Measurements from ENCODE around the gene HARS1. TPM values are rescaled to one million over a fixed set of nuclear protein-coding genes. Genes with fewer than 3 reads are reported as not detected.
A peak's percentile ranks its signal among the peaks of the same experiment; 100 is the strongest.
"Not testable (repeated sequence)": the region's sequence is repeated elsewhere in the genome, so short reads cannot be mapped to it uniquely, and the experiment has no call there.

The HARS1 gene
- total and polyA plus RNA-seq, 5 donors from 2014 or later, result 56.5 to 74.4 (median 59.6) TPM

- Mint-ChIP-seq H3K36me3 (no peaks in the 10 kb centered on the region), H3K27me3 (peaks cover 29% of the 10 kb centered on the region), H3K27ac (peak overlapping the region; percentile 60 to 83 (median 64)), H3K4me1 (peaks cover 6 to 27% (median 16%) of the 10 kb centered on the region in 4 donors), H3K4me3 (peak overlapping the region; percentile 82 to 93 (median 90)), H3K9me3 (peaks cover 0 to 8% (median 0%) of the 10 kb centered on the region in 7 donors)
- Histone ChIP-seq H3K36me3 (ENCODE audit: control insufficient read depth, insufficient read depth, low read length) (no peaks in the 10 kb centered on the region), H3K4me3 (ENCODE audit: low read depth, low read length) (peak overlapping the region; percentile 74), H3K27me3 (ENCODE audit: control insufficient read depth, insufficient read depth, low read length) (peaks cover 10% of the 10 kb centered on the region), H3K27ac (ENCODE audit: insufficient read depth, low read length, poor library complexity, severe bottlenecking) (no peak overlapping the region), H3K4me1 (ENCODE audit: control insufficient read depth, insufficient read depth, low read length, poor library complexity, severe bottlenecking) (peaks cover 20% of the 10 kb centered on the region), H3K9me3 (ENCODE audit: control insufficient read depth in 2 of 2, low read length in 2 of 2) (no peaks in the 10 kb centered on the region)
- DNase-seq, result peak in 2 of 3 donors; percentile 38 to 49
- peak; percentile 61 to 64 for ATAC-seq (ENCODE audit: low read depth in 2 of 2)
These were observed 59.3 kb downstream of the HARS1 start for GRCh38 chr5:140631831-140632365.

- Histone ChIP-seq H3K27ac (ENCODE audit: insufficient read depth, low read length, poor library complexity, severe bottlenecking) (no peak overlapping the region), H3K9me3 (ENCODE audit: control insufficient read depth in 2 of 2, low read length in 2 of 2) (no peaks in the 10 kb centered on the region), H3K4me1 (ENCODE audit: control insufficient read depth, insufficient read depth, low read length, poor library complexity, severe bottlenecking) (peaks cover 20% of the 10 kb centered on the region), H3K27me3 (ENCODE audit: control insufficient read depth, insufficient read depth, low read length) (peaks cover 10% of the 10 kb centered on the region), H3K4me3 (ENCODE audit: low read depth, low read length) (no peak overlapping the region), H3K36me3 (ENCODE audit: control insufficient read depth, insufficient read depth, low read length) (no peaks in the 10 kb centered on the region)
- Mint-ChIP-seq H3K4me3 (peak overlapping the region; percentile 10 to 85 (median 63)), H3K27ac (peak overlapping the region in 1 of 3 donors; percentile 46), H3K36me3 (no peaks in the 10 kb centered on the region), H3K4me1 (peaks cover 4 to 27% (median 15%) of the 10 kb centered on the region in 4 donors), H3K27me3 (peaks cover 29% of the 10 kb centered on the region), H3K9me3 (peaks cover 0 to 8% (median 0%) of the 10 kb centered on the region in 7 donors)
- ATAC-seq (ENCODE audit: low read depth in 2 of 2) (no peak), DNase-seq (no peak)
These were observed 60.1 kb downstream of the HARS1 start for GRCh38 chr5:140631036-140631417.

GRCh38 chr5:140630292-140631035 is 60.7 kb downstream of the HARS1 start:
- H3K27ac Mint-ChIP-seq, result no peak overlapping the region

GRCh38 chr5:140628711-140629110 is 62.5 kb downstream of the HARS1 start:
- Histone ChIP-seq H3K27me3 (ENCODE audit: control insufficient read depth, insufficient read depth, low read length) (peaks cover 8% of the 10 kb centered on the region), H3K9me3 (ENCODE audit: control insufficient read depth in 2 of 2, low read length in 2 of 2) (no peaks in the 10 kb centered on the region), H3K4me1 (ENCODE audit: control insufficient read depth, insufficient read depth, low read length, poor library complexity, severe bottlenecking) (peaks cover 20% of the 10 kb centered on the region), H3K4me3 (ENCODE audit: low read depth, low read length) (no peak overlapping the region), H3K36me3 (ENCODE audit: control insufficient read depth, insufficient read depth, low read length) (no peaks in the 10 kb centered on the region), H3K27ac (ENCODE audit: insufficient read depth, low read length, poor library complexity, severe bottlenecking) (no peak overlapping the region)
- H3K9me3 Mint-ChIP-seq, result peaks cover 0 to 8% (median 0%) of the 10 kb centered on the region in 7 donors
- H3K4me1 Mint-ChIP-seq, result peaks cover 3 to 24% (median 11%) of the 10 kb centered on the region in 4 donors
- ATAC-seq (ENCODE audit: low read depth in 2 of 2), result no peak
- no peak overlapping the region for H3K4me3 Mint-ChIP-seq
- H3K27ac Mint-ChIP-seq, result no peak overlapping the region
- no peaks in the 10 kb centered on the region for H3K36me3 Mint-ChIP-seq
- DNase-seq, result no peak
- peaks cover 32% of the 10 kb centered on the region for H3K27me3 Mint-ChIP-seq

More at GRCh38 chr5:140630292-140631035, 60.7 kb downstream of the HARS1 start:
- H3K4me3 Mint-ChIP-seq, result peak overlapping the region in 2 of 4 donors; percentile 82 to 85
- peaks cover 30% of the 10 kb centered on the region for H3K27me3 Mint-ChIP-seq
- Histone ChIP-seq H3K9me3 (ENCODE audit: control insufficient read depth in 2 of 2, low read length in 2 of 2) (no peaks in the 10 kb centered on the region), H3K36me3 (ENCODE audit: control insufficient read depth, insufficient read depth, low read length) (no peaks in the 10 kb centered on the region), H3K27me3 (ENCODE audit: control insufficient read depth, insufficient read depth, low read length) (peaks cover 10% of the 10 kb centered on the region), H3K27ac (ENCODE audit: insufficient read depth, low read length, poor library complexity, severe bottlenecking) (no peak overlapping the region), H3K4me3 (ENCODE audit: low read depth, low read length) (no peak overlapping the region), H3K4me1 (ENCODE audit: control insufficient read depth, insufficient read depth, low read length, poor library complexity, severe bottlenecking) (peaks cover 20% of the 10 kb centered on the region)
- peaks cover 0 to 8% (median 0%) of the 10 kb centered on the region in 7 donors for H3K9me3 Mint-ChIP-seq
- DNase-seq (no peak), ATAC-seq (ENCODE audit: low read depth in 2 of 2) (no peak)
- no peaks in the 10 kb centered on the region for H3K36me3 Mint-ChIP-seq
- peaks cover 4 to 27% (median 13%) of the 10 kb centered on the region in 4 donors for H3K4me1 Mint-ChIP-seq

GRCh38 chr5:140627972-140628371 is 63.2 kb downstream of the HARS1 start:
- no peak overlapping the region for H3K27ac Mint-ChIP-seq
- no peak for ATAC-seq (ENCODE audit: low read depth in 2 of 2)
- peaks cover 0 to 8% (median 0%) of the 10 kb centered on the region in 7 donors for H3K9me3 Mint-ChIP-seq
- no peak for DNase-seq
- Histone ChIP-seq H3K27ac (ENCODE audit: insufficient read depth, low read length, poor library complexity, severe bottlenecking) (no peak overlapping the region), H3K4me1 (ENCODE audit: control insufficient read depth, insufficient read depth, low read length, poor library complexity, severe bottlenecking) (peaks cover 15% of the 10 kb centered on the region), H3K27me3 (ENCODE audit: control insufficient read depth, insufficient read depth, low read length) (peaks cover 7% of the 10 kb centered on the region), H3K36me3 (ENCODE audit: control insufficient read depth, insufficient read depth, low read length) (no peaks in the 10 kb centered on the region), H3K4me3 (ENCODE audit: low read depth, low read length) (no peak overlapping the region), H3K9me3 (ENCODE audit: control insufficient read depth in 2 of 2, low read length in 2 of 2) (no peaks in the 10 kb centered on the region)
- no peak overlapping the region for H3K4me3 Mint-ChIP-seq
- H3K27me3 Mint-ChIP-seq, result peaks cover 28% of the 10 kb centered on the region
- peaks cover 0 to 19% (median 10%) of the 10 kb centered on the region in 4 donors for H3K4me1 Mint-ChIP-seq
- no peaks in the 10 kb centered on the region for H3K36me3 Mint-ChIP-seq

- H3K27me3 Mint-ChIP-seq, result peaks cover 20% of the 10 kb centered on the region
- not testable (repeated sequence) for H3K4me1 Mint-ChIP-seq; H3K4me3 ChIP-seq (ENCODE audit: low read depth, low read length); H3K9me3 Mint-ChIP-seq; H3K36me3 ChIP-seq (ENCODE audit: control insufficient read depth, insufficient read depth, low read length); H3K4me1 ChIP-seq (ENCODE audit: control insufficient read depth, insufficient read depth, low read length, poor library complexity, severe bottlenecking); DNase-seq; H3K4me3 Mint-ChIP-seq; H3K36me3 Mint-ChIP-seq; H3K27ac Mint-ChIP-seq; H3K27me3 ChIP-seq (ENCODE audit: control insufficient read depth, insufficient read depth, low read length); H3K27ac ChIP-seq (ENCODE audit: insufficient read depth, low read length, poor library complexity, severe bottlenecking); ATAC-seq (ENCODE audit: low read depth in 2 of 2); H3K9me3 ChIP-seq (ENCODE audit: control insufficient read depth in 2 of 2, low read length in 2 of 2)
These were observed 66.3 kb downstream of the HARS1 start for GRCh38 chr5:140624886-140625285.

Measured in CD4-positive, CD25-positive, alpha-beta regulatory T cell (primary cell).